Measurements from ENCODE around the gene AK8. TPM values are rescaled to one million over a fixed set of nuclear protein-coding genes. Genes with fewer than 3 reads are reported as not detected.

AK8 gene
- total and polyA plus RNA-seq, 11 donors: 0.61 to 1.4 TPM; not detected in 9

- no peak overlapping the region for H3K27ac ChIP-seq
- H3K9me3 ChIP-seq: no peaks in the 10 kb centered on the region
- no peak for DNase-seq
- TF ChIP-seq CTCF (IDR thresholded peaks at IDR 0.05): no peak
- no peak for TF ChIP-seq POLR2A (IDR thresholded peaks at IDR 0.05)
- H3K4me3 ChIP-seq: no peak overlapping the region
- H3K4me1 ChIP-seq: peaks cover 0 to 10% (median 4%) of the 10 kb centered on the region in 12 donors
- H3K36me3 ChIP-seq: peaks cover 0 to 97% (median 77%) of the 10 kb centered on the region in 9 donors
- 90 to 97% (median 92%) methylated on average over 10 to 13 of the region's 13 CpGs for WGBS, 4 donors
- ATAC-seq: no peak
- intact Hi-C loops (cut with DNase I): loop anchor here in 1 of 10 donors (10.0 kb wide), 1 partner anchor 81 kb away; no protein-coding TSS in a partner anchor
- no peaks in the 10 kb centered on the region for H3K27me3 ChIP-seq
Measured at GRCh38 chr9:132896264-132896663, 18.2 kb upstream of the AK8 start.

GRCh38 chr9:132894862-132895835 lies 17.1 kb upstream of the AK8 start:
- intact Hi-C loops (cut with DNase I): loop anchor here in 1 of 10 donors (10.0 kb wide), 1 partner anchor 80 kb away; no protein-coding TSS in a partner anchor
- peaks cover 0 to 10% (median 4%) of the 10 kb centered on the region in 12 donors for H3K4me1 ChIP-seq
- H3K36me3 ChIP-seq: peaks cover 0 to 96% (median 66%) of the 10 kb centered on the region in 9 donors
- H3K27ac ChIP-seq: no peak overlapping the region
- no peaks in the 10 kb centered on the region for H3K27me3 ChIP-seq
- TF ChIP-seq CTCF (IDR thresholded peaks at IDR 0.05): no peak
- no peak for TF ChIP-seq POLR2A (IDR thresholded peaks at IDR 0.05)
- 73 to 81% (median 80%) methylated on average over 9 of the region's 9 CpGs for WGBS, 4 donors
- no peaks in the 10 kb centered on the region for H3K9me3 ChIP-seq
- no peak overlapping the region for H3K4me3 ChIP-seq
- ATAC-seq: peak in 1 of 4 donors; percentile 44
- no peak for DNase-seq

- H3K27ac ChIP-seq: no peak overlapping the region
- H3K4me3 ChIP-seq: no peak overlapping the region
- H3K36me3 ChIP-seq: peaks cover 0 to 93% (median 58%) of the 10 kb centered on the region in 9 donors
- no peak for TF ChIP-seq POLR2A (IDR thresholded peaks at IDR 0.05)
- TF ChIP-seq CTCF (IDR thresholded peaks at IDR 0.05): no peak
- DNase-seq: no peak
- no peaks in the 10 kb centered on the region for H3K27me3 ChIP-seq
- H3K9me3 ChIP-seq: no peaks in the 10 kb centered on the region
- H3K4me1 ChIP-seq: peaks cover 0 to 10% (median 4%) of the 10 kb centered on the region in 12 donors
- intact Hi-C loops (cut with DNase I): loop anchor here in 1 of 10 donors (10.0 kb wide), 1 partner anchor 80 kb away; no protein-coding TSS in a partner anchor
- WGBS, 4 donors: 83 to 88% (median 85%) methylated on average over 5 of the region's 5 CpGs
- ATAC-seq: no peak
Measured at GRCh38 chr9:132894346-132894745, 16.3 kb upstream of the AK8 start.

- ATAC-seq (no peak), DNase-seq (no peak)
- no peaks in the 10 kb centered on the region for H3K9me3 ChIP-seq
- H3K4me1 ChIP-seq: peaks cover 0 to 10% (median 4%) of the 10 kb centered on the region in 12 donors
- no peak overlapping the region for H3K4me3 ChIP-seq
- no peak for TF ChIP-seq POLR2A (IDR thresholded peaks at IDR 0.05)
- no peak for TF ChIP-seq CTCF (IDR thresholded peaks at IDR 0.05)
- no peaks in the 10 kb centered on the region for H3K27me3 ChIP-seq
- peaks cover 0 to 82% (median 40%) of the 10 kb centered on the region in 9 donors for H3K36me3 ChIP-seq
- intact Hi-C loops (cut with DNase I): loop anchor here in 1 of 10 donors (10.0 kb wide), 1 partner anchor 78 kb away; no protein-coding TSS in a partner anchor
- no peak overlapping the region for H3K27ac ChIP-seq
- WGBS, 4 donors: 72 to 77% (median 75%) methylated on average over 9 of the region's 9 CpGs
Measured at GRCh38 chr9:132892400-132892799, 14.3 kb upstream of the AK8 start.
